ENCODE data around the gene SIGLECL1. TPM values are rescaled to one million over a fixed set of nuclear protein-coding genes. Genes with fewer than 3 reads are reported as not detected.

Gene SIGLECL1
- total and polyA plus RNA-seq, 9 of the 15 experiments (the other 6 are each of a cell fraction or from before 2014, with no cell fraction given) = not detected

DNA sequence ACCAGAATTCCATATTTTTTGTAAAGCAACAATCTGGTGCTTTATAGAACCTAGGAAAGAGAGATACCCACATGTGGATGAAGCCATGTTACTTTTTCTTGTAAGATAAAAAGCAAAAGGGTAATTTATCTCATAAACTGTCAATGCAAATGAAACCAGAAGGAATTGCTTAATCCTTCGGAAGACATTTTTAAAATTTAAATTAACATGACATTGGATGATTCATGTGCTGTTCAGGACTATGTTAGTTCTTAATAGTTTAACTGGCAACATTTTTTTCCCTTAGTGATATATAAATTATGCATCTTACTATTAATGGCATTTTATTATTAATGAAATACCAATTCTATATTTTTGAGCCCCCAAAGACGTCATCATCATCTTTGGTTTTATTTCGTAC, 34.8 kb downstream of the SIGLECL1 start:
- no peak for ATAC-seq
- H3K79me2 ChIP-seq (ENCODE audit: control insufficient read depth, insufficient read depth, low read length) = no peaks in the 10 kb centered on the region
- in situ Hi-C loops (cut with MboI) (no loop called here), intact Hi-C loops (cut with micrococcal nuclease) (no loop called here)
- no peak for FAIRE-seq
- no peak for DNase-seq (ENCODE audit: extremely low read depth in 1 of 4, low spot score in 3 of 4)
- TF ChIP-seq ZNF140 (CRISPR knock-in tag; IDR thresholded peaks at IDR 0.05) (no peak), DNMT1 (IDR thresholded peaks at IDR 0.05) (no peak), TFAM (CRISPR knock-in tag; conservative IDR thresholded peaks at IDR 0.05) (no peak), ZNF551 (CRISPR knock-in tag; IDR thresholded peaks at IDR 0.05) (no peak), BRD4 (IDR thresholded peaks at IDR 0.05) (no peak), MCM2 (IDR thresholded peaks at IDR 0.05; ENCODE audit: low read depth) (no peak), ZNF324 (CRISPR knock-in tag; IDR thresholded peaks at IDR 0.05) (no peak), SMAD3 (CRISPR knock-in tag; conservative IDR thresholded peaks at IDR 0.05) (no peak), ZNF174 (CRISPR knock-in tag; IDR thresholded peaks at IDR 0.05) (no peak), ESRRB (CRISPR knock-in tag; IDR thresholded peaks at IDR 0.05; ENCODE audit: borderline replicate concordance) (no peak), ZBED1 (IDR thresholded peaks at IDR 0.05) (no peak)
- TF ChIP-seq, protein P1, sequence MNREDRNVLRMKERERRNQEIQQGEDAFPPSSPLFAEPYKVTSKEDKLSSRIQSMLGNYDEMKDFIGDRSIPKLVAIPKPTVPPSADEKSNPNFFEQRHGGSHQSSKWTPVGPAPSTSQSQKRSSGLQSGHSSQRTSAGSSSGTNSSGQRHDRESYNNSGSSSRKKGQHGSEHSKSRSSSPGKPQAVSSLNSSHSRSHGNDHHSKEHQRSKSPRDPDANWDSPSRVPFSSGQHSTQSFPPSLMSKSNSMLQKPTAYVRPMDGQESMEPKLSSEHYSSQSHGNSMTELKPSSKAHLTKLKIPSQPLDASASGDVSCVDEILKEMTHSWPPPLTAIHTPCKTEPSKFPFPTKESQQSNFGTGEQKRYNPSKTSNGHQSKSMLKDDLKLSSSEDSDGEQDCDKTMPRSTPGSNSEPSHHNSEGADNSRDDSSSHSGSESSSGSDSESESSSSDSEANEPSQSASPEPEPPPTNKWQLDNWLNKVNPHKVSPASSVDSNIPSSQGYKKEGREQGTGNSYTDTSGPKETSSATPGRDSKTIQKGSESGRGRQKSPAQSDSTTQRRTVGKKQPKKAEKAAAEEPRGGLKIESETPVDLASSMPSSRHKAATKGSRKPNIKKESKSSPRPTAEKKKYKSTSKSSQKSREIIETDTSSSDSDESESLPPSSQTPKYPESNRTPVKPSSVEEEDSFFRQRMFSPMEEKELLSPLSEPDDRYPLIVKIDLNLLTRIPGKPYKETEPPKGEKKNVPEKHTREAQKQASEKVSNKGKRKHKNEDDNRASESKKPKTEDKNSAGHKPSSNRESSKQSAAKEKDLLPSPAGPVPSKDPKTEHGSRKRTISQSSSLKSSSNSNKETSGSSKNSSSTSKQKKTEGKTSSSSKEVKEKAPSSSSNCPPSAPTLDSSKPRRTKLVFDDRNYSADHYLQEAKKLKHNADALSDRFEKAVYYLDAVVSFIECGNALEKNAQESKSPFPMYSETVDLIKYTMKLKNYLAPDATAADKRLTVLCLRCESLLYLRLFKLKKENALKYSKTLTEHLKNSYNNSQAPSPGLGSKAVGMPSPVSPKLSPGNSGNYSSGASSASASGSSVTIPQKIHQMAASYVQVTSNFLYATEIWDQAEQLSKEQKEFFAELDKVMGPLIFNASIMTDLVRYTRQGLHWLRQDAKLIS (CRISPR knock-in tag; IDR thresholded peaks at IDR 0.05) = no peak
- no TSS peak for BruUV-seq (replicated peaks)
- 2% methylated on average over 3 of the region's 3 CpGs for WGBS (ENCODE audit: insufficient coverage, low coverage, missing lambda C conversion rate)
- no peaks in the 10 kb centered on the region; a peak in 1 of 5 replicates for H3K27me3 ChIP-seq (ENCODE audit: control insufficient read depth in 2 of 2, insufficient read depth in 2 of 2, low read length in 2 of 2)
- H3K9ac ChIP-seq (ENCODE audit: insufficient read depth in 1 of 2, low read depth in 2 of 2, low read length in 2 of 2) = no peak overlapping the region
- ChIA-PET POLR2A (no interaction called here), CTCF (ENCODE audit: low intra/inter-chr PET ratio) (no interaction called here)
- no peaks in the 10 kb centered on the region for H3K36me3 ChIP-seq (ENCODE audit: control insufficient read depth, insufficient read depth, low read length)
- no peak overlapping the region for H3K4me3 ChIP-seq
- H3K4me2 ChIP-seq (ENCODE audit: insufficient read depth, low read length) = no peak overlapping the region
- H3K9me1 ChIP-seq (ENCODE audit: control insufficient read depth, insufficient read depth, low read length) = no peaks in the 10 kb centered on the region
- no peaks in the 10 kb centered on the region for H3K4me1 ChIP-seq (replicated peaks in 1 of 2; ENCODE audit: control insufficient read depth in 2 of 2, insufficient read depth in 2 of 2, low read length in 2 of 2)
- no peak overlapping the region for H2AFZ ChIP-seq (ENCODE audit: low read depth, low read length)
- H4K20me1 ChIP-seq (replicated peaks; ENCODE audit: control insufficient read depth, insufficient read depth, low read length) = no peaks in the 10 kb centered on the region
- no peaks in the 10 kb centered on the region for H3K9me3 ChIP-seq (replicated peaks; ENCODE audit: control insufficient read depth, insufficient read depth, low read depth, low read length)
- H3K27ac ChIP-seq (ENCODE audit: extremely low read depth, low read depth, low read length) = no peak overlapping the region
